HFFc6 (cell line): ENCODE measurements around the gene CXorf58. TPM values are rescaled to one million over a fixed set of nuclear protein-coding genes. Genes with fewer than 3 reads are reported as not detected.

Experiments used
- DNase-seq: peaks from one replicate; pipeline ENCODE4 v3.0.0-alpha.2; 2018
- H3K27ac Mint-ChIP-seq: 2 replicates; pipeline ENCODE4 v1.8.0; 2020; ENCODE audit warnings: mild to moderate bottlenecking, mixed read lengths
- H3K27me3 Mint-ChIP-seq: 2 replicates; pipeline ENCODE4 v1.8.0; 2021; ENCODE audit warnings: mild to moderate bottlenecking, moderate library complexity, mixed read lengths; ENCODE audit not compliant: insufficient read depth
- H3K36me3 Mint-ChIP-seq: 2 replicates; pipeline ENCODE4 v1.8.0; 2021; ENCODE audit warnings: low read depth, mixed read lengths
- H3K4me1 Mint-ChIP-seq: 2 replicates; pipeline ENCODE4 v1.8.0; 2020; ENCODE audit warnings: low read depth, mixed read lengths
- H3K4me3 Mint-ChIP-seq: 2 replicates; pipeline ENCODE4 v1.8.0; 2020; ENCODE audit warnings: mild to moderate bottlenecking, moderate library complexity, mixed read lengths
- H3K9me3 Mint-ChIP-seq: 2 replicates; pipeline ENCODE4 v1.8.0; 2020; ENCODE audit warnings: mild to moderate bottlenecking, mixed read lengths
- CTCF ChIP-seq: fragments of 200-600 bp; sonication (generic); IDR thresholded peaks from 2 replicates; pipeline ENCODE4 v1.5.0; 2021; ENCODE audit warnings: antibody characterized with exemption, mild to moderate bottlenecking
- total RNA-seq, 6 experiments: library from RNA; stranded (reverse); fragmentation: NEBNext Ultra II Directional; extraction: Animal tissue kit (Norgen Biotek cat#: 25700); gene quantifications; 2 replicates in 1 of 6; 3 replicates in 5 of 6; pipeline ENCODE4 v1.2.3, GENCODE V29; 2021

The CXorf58 gene
- total RNA-seq, 6 experiments from 2014 or later, result not detected

GRCh38 chrX:23919148-23919547 lies 11.3 kb downstream of the CXorf58 start:
- peaks cover 2% of the 10 kb centered on the region for H3K27me3 Mint-ChIP-seq
- no peaks in the 10 kb centered on the region for H3K4me1 Mint-ChIP-seq
- H3K27ac Mint-ChIP-seq, result no peak overlapping the region
- no peak overlapping the region for H3K4me3 Mint-ChIP-seq
- peaks cover 9% of the 10 kb centered on the region; the same call in 1 of the 2 replicates for H3K9me3 Mint-ChIP-seq
- TF ChIP-seq CTCF, result no peak
- no peaks in the 10 kb centered on the region for H3K36me3 Mint-ChIP-seq
- no peak for DNase-seq

- Mint-ChIP-seq H3K4me1 (no peaks in the 10 kb centered on the region), H3K4me3 (no peak overlapping the region), H3K27me3 (peaks cover 2% of the 10 kb centered on the region), H3K9me3 (peaks cover 9% of the 10 kb centered on the region; the same call in 1 of the 2 replicates), H3K27ac (no peak overlapping the region), H3K36me3 (no peaks in the 10 kb centered on the region)
- DNase-seq, result no peak
- no peak for TF ChIP-seq CTCF
Measured at GRCh38 chrX:23919706-23920320, 12.0 kb downstream of the CXorf58 start.

GRCh38 chrX:23926015-23926414 lies 18.2 kb downstream of the CXorf58 start:
- Mint-ChIP-seq H3K27ac (no peak overlapping the region), H3K9me3 (no peaks in the 10 kb centered on the region), H3K36me3 (no peaks in the 10 kb centered on the region), H3K4me1 (peaks cover 2% of the 10 kb centered on the region), H3K27me3 (peaks cover 2% of the 10 kb centered on the region), H3K4me3 (no peak overlapping the region)
- TF ChIP-seq CTCF, result no peak
- no peak for DNase-seq

GRCh38 chrX:23930894-23931604 lies 23.2 kb downstream of the CXorf58 start:
- Mint-ChIP-seq H3K27me3 (no peaks in the 10 kb centered on the region), H3K27ac (no peak overlapping the region), H3K4me1 (peaks cover 6% of the 10 kb centered on the region), H3K36me3 (no peaks in the 10 kb centered on the region), H3K4me3 (no peak overlapping the region), H3K9me3 (no peaks in the 10 kb centered on the region)
- TF ChIP-seq CTCF, result no peak
- DNase-seq, result no peak

GRCh38 chrX:23932046-23932445 lies 24.2 kb downstream of the CXorf58 start:
- Mint-ChIP-seq H3K9me3 (no peaks in the 10 kb centered on the region), H3K36me3 (no peaks in the 10 kb centered on the region), H3K27ac (no peak overlapping the region), H3K4me1 (peaks cover 6% of the 10 kb centered on the region), H3K4me3 (no peak overlapping the region), H3K27me3 (no peaks in the 10 kb centered on the region)
- no peak for TF ChIP-seq CTCF
- DNase-seq, result no peak
